NB4 (cell line): ENCODE measurements around the gene NKIRAS2.

Experiments
- POLR2A ChIP-seq: IDR thresholded peaks from 2 replicates; pipeline ENCODE4 v1.6.1; 2011; ENCODE audit warnings: mild to moderate bottlenecking; ENCODE audit not compliant: insufficient read length; ENCODE audit errors: extremely low read depth
- TF ChIP-seq, protein P1 (sequence below): IDR thresholded peaks from one replicate; pipeline ENCODE4 v1.5.1; 2012; ENCODE audit warnings: low read depth, low read length

DNA sequence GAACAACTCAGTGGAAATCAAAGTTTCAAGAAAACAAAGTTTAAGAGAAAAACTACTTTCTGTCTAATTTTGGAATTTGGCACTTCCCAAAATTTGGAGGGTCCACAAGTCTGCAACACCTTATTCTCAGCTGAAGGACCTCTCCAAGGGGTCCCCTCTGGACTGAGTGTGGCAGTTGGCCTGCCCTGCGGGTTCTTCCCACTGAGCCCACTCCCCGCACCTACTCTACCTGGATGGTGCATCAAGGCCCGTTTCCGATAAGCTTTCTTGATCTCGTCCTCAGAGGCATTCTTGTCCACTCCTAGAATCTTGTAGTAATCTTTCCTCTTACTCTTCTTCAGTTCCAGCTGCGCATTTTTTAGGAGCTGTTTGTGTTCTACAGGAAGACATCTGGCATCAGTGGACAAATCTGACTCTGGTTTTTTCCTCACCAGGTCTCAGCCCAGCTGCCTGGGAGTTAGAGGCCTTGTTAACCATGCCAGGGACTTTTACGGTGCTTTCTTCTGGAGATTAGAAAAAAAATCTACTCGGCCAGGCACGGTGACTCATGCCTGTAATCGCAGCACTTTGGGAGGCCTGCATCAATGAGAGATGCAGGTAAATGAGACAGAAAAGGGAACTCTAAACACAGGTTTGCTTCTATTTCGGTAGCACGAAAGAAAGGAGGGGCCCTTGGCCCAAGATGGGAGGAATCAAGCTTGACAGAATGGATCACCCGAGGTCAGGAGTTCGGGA is 37.7 kb upstream of the NKIRAS2 start:
- TF ChIP-seq, protein P1, sequence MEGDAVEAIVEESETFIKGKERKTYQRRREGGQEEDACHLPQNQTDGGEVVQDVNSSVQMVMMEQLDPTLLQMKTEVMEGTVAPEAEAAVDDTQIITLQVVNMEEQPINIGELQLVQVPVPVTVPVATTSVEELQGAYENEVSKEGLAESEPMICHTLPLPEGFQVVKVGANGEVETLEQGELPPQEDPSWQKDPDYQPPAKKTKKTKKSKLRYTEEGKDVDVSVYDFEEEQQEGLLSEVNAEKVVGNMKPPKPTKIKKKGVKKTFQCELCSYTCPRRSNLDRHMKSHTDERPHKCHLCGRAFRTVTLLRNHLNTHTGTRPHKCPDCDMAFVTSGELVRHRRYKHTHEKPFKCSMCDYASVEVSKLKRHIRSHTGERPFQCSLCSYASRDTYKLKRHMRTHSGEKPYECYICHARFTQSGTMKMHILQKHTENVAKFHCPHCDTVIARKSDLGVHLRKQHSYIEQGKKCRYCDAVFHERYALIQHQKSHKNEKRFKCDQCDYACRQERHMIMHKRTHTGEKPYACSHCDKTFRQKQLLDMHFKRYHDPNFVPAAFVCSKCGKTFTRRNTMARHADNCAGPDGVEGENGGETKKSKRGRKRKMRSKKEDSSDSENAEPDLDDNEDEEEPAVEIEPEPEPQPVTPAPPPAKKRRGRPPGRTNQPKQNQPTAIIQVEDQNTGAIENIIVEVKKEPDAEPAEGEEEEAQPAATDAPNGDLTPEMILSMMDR, result no peak
- TF ChIP-seq POLR2A, result no peak
